Ishikawa (cell line): ENCODE measurements around the gene SLAIN2.

Source experiments
- CREB1 ChIP-seq: IDR thresholded peaks from 2 replicates; pipeline ENCODE4 v1.6.1; 2012; ENCODE audit warnings: low read depth
- EGR1 ChIP-seq: IDR thresholded peaks from 2 replicates; pipeline ENCODE4 v1.6.1; 2012
- EP300 ChIP-seq: IDR thresholded peaks from 2 replicates; pipeline ENCODE4 v1.6.1; 2012; ENCODE audit warnings: borderline replicate concordance
- FOXM1 ChIP-seq: IDR thresholded peaks from 2 replicates; pipeline ENCODE4 v1.6.1; 2012; ENCODE audit warnings: low read depth, borderline replicate concordance
- NFIC ChIP-seq: IDR thresholded peaks from 2 replicates; pipeline ENCODE4 v1.6.1; 2012
- RAD21 ChIP-seq: IDR thresholded peaks from 2 replicates; pipeline ENCODE4 v1.6.1; 2012; ENCODE audit warnings: low read depth
- REST ChIP-seq: IDR thresholded peaks from 2 replicates; pipeline ENCODE4 v1.6.1; 2012; ENCODE audit warnings: low read depth, mild to moderate bottlenecking
- TAF1 ChIP-seq: IDR thresholded peaks from 2 replicates; pipeline ENCODE4 v1.6.1; 2012; ENCODE audit warnings: low read depth, mild to moderate bottlenecking
- TEAD4 ChIP-seq: IDR thresholded peaks from 2 replicates; pipeline ENCODE4 v1.6.1; 2012
- YY1 ChIP-seq: IDR thresholded peaks from 2 replicates; pipeline ENCODE4 v1.6.1; 2012; ENCODE audit warnings: low read depth
- ZBTB7A ChIP-seq: IDR thresholded peaks from 2 replicates; pipeline ENCODE4 v1.6.1; 2012; ENCODE audit warnings: low read depth

GRCh38 chr4:48305508-48305907, 35.8 kb upstream of the SLAIN2 start:
- no peak for TF ChIP-seq CREB1
- TF ChIP-seq TAF1, result no peak
- TF ChIP-seq NFIC, result no peak
- TF ChIP-seq ZBTB7A, result no peak
- no peak for TF ChIP-seq EP300
- no peak for TF ChIP-seq REST
- TF ChIP-seq RAD21, result no peak
- TF ChIP-seq TEAD4, result no peak
- TF ChIP-seq FOXM1, result no peak
- no peak for TF ChIP-seq YY1
- TF ChIP-seq EGR1, result no peak
